HCT116 (cell line): ENCODE results near the gene SGK2. TPM values are rescaled to one million over a fixed set of nuclear protein-coding genes. Genes with fewer than 3 reads are reported as not detected.

ENCODE experiments used
- ATAC-seq: fragments of 200-7000 bp; cut with Tn5 transposase; 2 replicates; pipeline ENCODE4 v1.9.1; 2020; ENCODE audit warnings: mild to moderate bottlenecking, moderate library complexity
- BruUV-seq: library from RNA; stranded (reverse); fragments of 400-500 nt; replicated peaks from 2 replicates; lab custom pipeline; 2021; lab: Mats Ljungman, UMichigan
- CTCF ChIA-PET: fragments of 300-600 bp; sonication (Branson Sonifier 250); formaldehyde crosslinking; loops from one replicate; lab custom pipeline; 2021; ENCODE audit warnings: antibody characterized with exemption; lab: Charles Lee
- POLR2A ChIA-PET: fragments of 300-600, 350-600 bp; sonication (Branson Sonifier 250); formaldehyde crosslinking; loops from one replicate; lab custom pipeline; 2021; ENCODE audit warnings: antibody characterized with exemption; lab: Charles Lee
- RAD21 ChIA-PET, 2 experiments: fragments of 300-600 bp; sonication (Branson Sonifier 250); formaldehyde crosslinking; loops; one replicate each; lab custom pipeline; 2023; ENCODE audit warnings: low total read pairs in 2 of 2; ENCODE audit not compliant: uncharacterized antibody in 2 of 2, unreplicated experiment in 2 of 2, low non-redundant PET in 1 of 2; lab: Charles Lee
- DNase-seq: peaks from one replicate; pipeline ENCODE4 v3.0.0-alpha.2; 2010; ENCODE audit warnings: low read depth, low spot score
- H2AFZ ChIP-seq: fragments of 200-600 bp; shearing (Covaris generic), sonication (generic); 2 replicates; pipeline ENCODE4 v1.6.1; 2017; ENCODE audit warnings: low read depth, mixed run types, mixed read lengths, antibody characterized with exemption, low read length; ENCODE audit not compliant: poor library complexity, severe bottlenecking
- H3K27ac ChIP-seq: 2 replicates; pipeline ENCODE4 v1.5.1; 2012; ENCODE audit warnings: low read depth, low read length
- H3K27me3 ChIP-seq: fragments of 200-600 bp; sonication (generic); 2 replicates; pipeline ENCODE4 v1.6.1; 2016; ENCODE audit warnings: mixed run types, low read length, mixed read lengths; ENCODE audit not compliant: insufficient read depth
- H3K36me3 ChIP-seq, 2 experiments: fragments of 200-500 bp in 1 of 2; fragments of 200-600 bp in 1 of 2; sonication (Bioruptor generic) in 1 of 2; sonication (generic) in 1 of 2; 2 replicates each; pipeline versions ENCODE4 v1.5.1 to v1.6.1; 2014 to 2016; ENCODE audit warnings: low read length in 2 of 2, inconsistent platforms in 1 of 2, mixed read lengths in 1 of 2, mixed run types in 1 of 2; ENCODE audit not compliant: insufficient read depth in 2 of 2, control insufficient read depth in 1 of 2
- H3K4me1 ChIP-seq, 2 experiments: fragments of 200-600 bp in 1 of 2; sonication (generic) in 1 of 2; 2 replicates each; pipeline versions ENCODE4 v1.5.1 to v1.6.1; 2012 to 2017; ENCODE audit warnings: low read length in 2 of 2, inconsistent platforms in 1 of 2, mild to moderate bottlenecking in 1 of 2, mixed read lengths in 1 of 2, mixed run types in 1 of 2, moderate library complexity in 1 of 2; ENCODE audit not compliant: insufficient read depth in 2 of 2, control insufficient read depth in 1 of 2
- H3K4me2 ChIP-seq: fragments of 200-600 bp; sonication (generic); 2 replicates; pipeline ENCODE4 v1.6.1; 2017; ENCODE audit warnings: mixed run types, low read length, mixed read lengths
- H3K4me3 ChIP-seq, 2 experiments: fragments of 200-600 bp in 1 of 2; sonication (generic) in 1 of 2; replicated peaks in 1 of 2; 2 replicates each; pipeline ENCODE4 v1.5.1; 2011 to 2016; ENCODE audit warnings: low read length in 2 of 2, control low read depth in 1 of 2, low read depth in 1 of 2, mild to moderate bottlenecking in 1 of 2, mixed read lengths in 1 of 2, mixed run types in 1 of 2
- H3K79me2 ChIP-seq: fragments of 200-600 bp; sonication (generic); 2 replicates; pipeline ENCODE4 v1.6.1; 2017; ENCODE audit warnings: mild to moderate bottlenecking, mixed run types, low read length, moderate library complexity, mixed read lengths; ENCODE audit not compliant: insufficient read depth
- H3K9ac ChIP-seq: fragments of 200-600 bp; sonication (generic); 2 replicates; pipeline ENCODE4 v1.6.1; 2016; ENCODE audit warnings: low read length, mixed read lengths
- H3K9me2 ChIP-seq: fragments of 200-600 bp; sonication (generic), shearing (Covaris generic); 2 replicates; pipeline ENCODE4 v1.6.1; 2017; ENCODE audit warnings: mixed run types, mild to moderate bottlenecking, moderate library complexity; ENCODE audit not compliant: insufficient read depth
- H3K9me3 ChIP-seq, 2 experiments: fragments of 200-500 bp in 1 of 2; fragments of 200-600 bp in 1 of 2; sonication (Bioruptor generic) in 1 of 2; sonication (generic) in 1 of 2; 2 replicates each; pipeline ENCODE4 v1.6.1; 2014 to 2017; ENCODE audit warnings: low read length in 2 of 2, mixed read lengths in 2 of 2, inconsistent platforms in 1 of 2, low read depth in 1 of 2, mild to moderate bottlenecking in 1 of 2, mixed run types in 1 of 2, moderate library complexity in 1 of 2; ENCODE audit not compliant: control insufficient read depth in 1 of 2, insufficient read depth in 1 of 2
- H4K20me1 ChIP-seq: fragments of 200-600 bp; sonication (generic), shearing (Covaris generic); 2 replicates; pipeline ENCODE4 v1.6.1; 2017; ENCODE audit warnings: mixed run types, mild to moderate bottlenecking, moderate library complexity; ENCODE audit not compliant: insufficient read depth
- CEBPB ChIP-seq: IDR thresholded peaks from 2 replicates; pipeline ENCODE4 v1.6.1; 2012; ENCODE audit warnings: low read depth
- ELF1 ChIP-seq: IDR thresholded peaks from 2 replicates; pipeline ENCODE4 v1.6.1; 2012; ENCODE audit warnings: low read depth, borderline replicate concordance
- POLR2A ChIP-seq: IDR thresholded peaks from 2 replicates; pipeline ENCODE4 v1.7.0; 2011; ENCODE audit warnings: borderline replicate concordance; ENCODE audit not compliant: insufficient read depth, insufficient read length; ENCODE audit errors: extremely low read depth
- POLR2AphosphoS5 ChIP-seq: IDR thresholded peaks from 2 replicates; pipeline ENCODE4 v1.6.1; 2011; ENCODE audit warnings: mild to moderate bottlenecking, low read depth, low read length, moderate library complexity
- RAD21 ChIP-seq: IDR thresholded peaks from 2 replicates; pipeline ENCODE4 v1.6.1; 2012; ENCODE audit warnings: low read depth, mild to moderate bottlenecking
- REST ChIP-seq: IDR thresholded peaks from 2 replicates; pipeline ENCODE4 v1.6.1; 2012; ENCODE audit warnings: low read depth
- TCF7L2 ChIP-seq: IDR thresholded peaks from 2 replicates; pipeline ENCODE4 v1.7.0; 2011; ENCODE audit warnings: borderline replicate concordance, inconsistent platforms; ENCODE audit not compliant: insufficient read depth, insufficient read length; ENCODE audit errors: extremely low read depth
- intact Hi-C: fragments of 100-400 bp; cut with micrococcal nuclease; formaldehyde crosslinking; loops from 2 replicates; pipeline ENCODE4 v1.10.0; 2022
- total RNA-seq: library from RNA; stranded (reverse); gene quantifications from one replicate; pipeline ENCODE4 v1.2.1, GENCODE V29; 2021; ENCODE audit not compliant: unreplicated experiment
- TF ChIP-seq, protein P1 (sequence below): IDR thresholded peaks from 2 replicates; pipeline ENCODE4 v1.6.1; 2012
- TF ChIP-seq, protein P2 (sequence below): IDR thresholded peaks from 2 replicates; pipeline ENCODE4 v1.6.1; 2011; ENCODE audit warnings: mild to moderate bottlenecking, low read length, moderate library complexity; ENCODE audit not compliant: insufficient replicate concordance; ENCODE audit errors: extremely low read depth

SGK2 gene
- total RNA-seq, 1 experiment from 2014 or later: 2.3 TPM

DNA sequence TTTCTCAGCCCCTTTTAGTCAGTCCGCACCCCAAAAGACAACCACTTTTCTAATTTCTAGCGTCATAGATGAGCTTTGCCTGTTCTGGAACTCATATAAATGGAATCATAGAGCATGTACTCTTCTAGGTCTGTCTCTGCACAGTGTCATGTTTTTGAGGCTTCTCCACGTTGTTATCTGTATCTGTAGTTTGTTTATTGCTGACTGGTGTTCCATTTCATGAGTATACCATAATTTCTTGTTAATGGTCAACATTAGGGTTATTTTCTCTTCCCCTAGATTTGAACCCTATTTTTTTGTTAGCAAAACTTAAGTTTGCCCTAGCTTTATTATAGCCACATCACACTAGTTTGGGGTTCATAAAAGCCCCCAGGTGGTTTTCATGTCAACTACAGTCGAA is 16.2 kb upstream of the SGK2 start:
- intact Hi-C loops: no loop called here
- Histone ChIP-seq H3K4me2 (no peak overlapping the region), H3K36me3 (peaks cover 0 to 7% of the 10 kb centered on the region in 2 experiments; a peak in 1 of 4 replicates), H3K4me1 (no peaks in the 10 kb centered on the region), H2AFZ (no peak overlapping the region), H3K27me3 (no peaks in the 10 kb centered on the region), H3K79me2 (no peaks in the 10 kb centered on the region), H3K9me3 (no peaks in the 10 kb centered on the region; a peak in 1 of 4 replicates), H4K20me1 (no peaks in the 10 kb centered on the region), H3K4me3 (no peak overlapping the region), H3K27ac (no peak overlapping the region), H3K9ac (no peak overlapping the region), H3K9me2 (no peaks in the 10 kb centered on the region)
- CTCF ChIA-PET: interaction anchor here (0.7 kb wide), 2 partner anchors 35 to 62 kb away, joined by 3 to 4 read pairs; partner anchors contain the start of gene L3MBTL1
- RAD21 ChIA-PET: no interaction called here
- DNase-seq (no peak), ATAC-seq (no peak)
- TF ChIP-seq CEBPB: no peak
- no peak for TF ChIP-seq ELF1
- no peak for TF ChIP-seq RAD21
- TF ChIP-seq TCF7L2: no peak
- BruUV-seq: no TSS peak
- POLR2A ChIA-PET: interaction anchor here (0.7 kb wide), 1 partner anchor 15 kb away, joined by 3 read pairs; no protein-coding TSS in a partner anchor

GRCh38 chr20:43543138-43543537 is 15.7 kb upstream of the SGK2 start:
- intact Hi-C loops: no loop called here
- Histone ChIP-seq H4K20me1 (no peaks in the 10 kb centered on the region), H3K9me2 (no peaks in the 10 kb centered on the region), H3K9me3 (peaks cover 0 to 3% of the 10 kb centered on the region in 2 experiments; a peak in 1 of 4 replicates), H3K27ac (no peak overlapping the region), H3K27me3 (no peaks in the 10 kb centered on the region), H3K4me1 (no peaks in the 10 kb centered on the region), H3K4me2 (no peak overlapping the region), H2AFZ (no peak overlapping the region), H3K36me3 (peaks cover 0 to 7% of the 10 kb centered on the region in 2 experiments; a peak in 2 of 4 replicates), H3K4me3 (no peak overlapping the region), H3K9ac (no peak overlapping the region), H3K79me2 (no peaks in the 10 kb centered on the region)
- RAD21 ChIA-PET: no interaction called here
- POLR2A ChIA-PET: no interaction called here
- DNase-seq (no peak), ATAC-seq (no peak)
- TF ChIP-seq, protein P1, sequence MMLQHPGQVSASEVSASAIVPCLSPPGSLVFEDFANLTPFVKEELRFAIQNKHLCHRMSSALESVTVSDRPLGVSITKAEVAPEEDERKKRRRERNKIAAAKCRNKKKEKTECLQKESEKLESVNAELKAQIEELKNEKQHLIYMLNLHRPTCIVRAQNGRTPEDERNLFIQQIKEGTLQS: no peak
- no peak for TF ChIP-seq RAD21
- no peak for TF ChIP-seq POLR2AphosphoS5
- no peak for TF ChIP-seq POLR2A
- TF ChIP-seq, protein P2, sequence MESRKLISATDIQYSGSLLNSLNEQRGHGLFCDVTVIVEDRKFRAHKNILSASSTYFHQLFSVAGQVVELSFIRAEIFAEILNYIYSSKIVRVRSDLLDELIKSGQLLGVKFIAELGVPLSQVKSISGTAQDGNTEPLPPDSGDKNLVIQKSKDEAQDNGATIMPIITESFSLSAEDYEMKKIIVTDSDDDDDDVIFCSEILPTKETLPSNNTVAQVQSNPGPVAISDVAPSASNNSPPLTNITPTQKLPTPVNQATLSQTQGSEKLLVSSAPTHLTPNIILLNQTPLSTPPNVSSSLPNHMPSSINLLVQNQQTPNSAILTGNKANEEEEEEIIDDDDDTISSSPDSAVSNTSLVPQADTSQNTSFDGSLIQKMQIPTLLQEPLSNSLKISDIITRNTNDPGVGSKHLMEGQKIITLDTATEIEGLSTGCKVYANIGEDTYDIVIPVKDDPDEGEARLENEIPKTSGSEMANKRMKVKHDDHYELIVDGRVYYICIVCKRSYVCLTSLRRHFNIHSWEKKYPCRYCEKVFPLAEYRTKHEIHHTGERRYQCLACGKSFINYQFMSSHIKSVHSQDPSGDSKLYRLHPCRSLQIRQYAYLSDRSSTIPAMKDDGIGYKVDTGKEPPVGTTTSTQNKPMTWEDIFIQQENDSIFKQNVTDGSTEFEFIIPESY: no peak
- no peak for TF ChIP-seq REST
- CTCF ChIA-PET: interaction anchor here (0.7 kb wide), 2 partner anchors 36 to 61 kb away, joined by 3 to 4 read pairs; partner anchors contain the start of gene L3MBTL1
- BruUV-seq: no TSS peak
